Caco-2 (cell line): ENCODE measurements around the gene SUMO3. TPM values are rescaled to one million over a fixed set of nuclear protein-coding genes. Genes with fewer than 3 reads are reported as not detected.

Experiments
- BruUV-seq: library from RNA; stranded (reverse); fragments of 400-500 nt; replicated peaks from 2 replicates; lab custom pipeline; 2021; lab: Mats Ljungman, UMichigan
- CTCF ChIA-PET: fragments of 300-600 bp; sonication (Branson Sonifier 250); formaldehyde crosslinking; loops from one replicate; lab custom pipeline; 2022; ENCODE audit warnings: antibody characterized with exemption; lab: Charles Lee
- POLR2A ChIA-PET: fragments of 300-600 bp; sonication (Branson Sonifier 250); formaldehyde crosslinking; loops from one replicate; lab custom pipeline; 2022; ENCODE audit warnings: antibody characterized with exemption; lab: Charles Lee
- DNase-seq, 2 experiments: peaks; one replicate each; pipeline versions ENCODE4 v3.0.0 to v3.0.0-alpha.2; 2020 to 2022
- H3K27me3 ChIP-seq: replicated peaks from 2 replicates; pipeline ENCODE4 v1.6.0; 2011; ENCODE audit warnings: low read length; ENCODE audit not compliant: control insufficient read depth, insufficient read depth
- H3K36me3 ChIP-seq: 2 replicates; pipeline ENCODE4 v1.5.1; 2011; ENCODE audit warnings: low read length; ENCODE audit not compliant: control insufficient read depth, insufficient read depth
- H3K4me1 ChIP-seq: fragments of 250-450 bp; sonication (Bioruptor Pico); 2 replicates; pipeline ENCODE4 v1.5.1; 2020; ENCODE audit warnings: mild to moderate bottlenecking
- H3K4me3 ChIP-seq: 2 replicates; pipeline ENCODE4 v1.5.1; 2011; ENCODE audit warnings: low read depth, mild to moderate bottlenecking, control low read depth, low read length
- H3K9me3 ChIP-seq: fragments of 250-450 bp; sonication (Bioruptor Pico); 2 replicates; pipeline ENCODE4 v1.5.1; 2020; ENCODE audit warnings: mild to moderate bottlenecking, moderate library complexity
- H3K27ac Mint-ChIP-seq: one replicate; pipeline ENCODE4 v1.8.0; 2022; ENCODE audit warnings: mixed read lengths; ENCODE audit not compliant: unreplicated experiment
- H3K27me3 Mint-ChIP-seq: one replicate; pipeline ENCODE4 v1.8.0; 2022; ENCODE audit warnings: mixed read lengths; ENCODE audit not compliant: insufficient read depth, unreplicated experiment
- H3K36me3 Mint-ChIP-seq: one replicate; pipeline ENCODE4 v1.8.0; 2022; ENCODE audit warnings: mild to moderate bottlenecking, mixed read lengths; ENCODE audit not compliant: insufficient read depth, unreplicated experiment
- H3K4me1 Mint-ChIP-seq: one replicate; pipeline ENCODE4 v1.8.0; 2022; ENCODE audit warnings: low read depth, mixed read lengths; ENCODE audit not compliant: unreplicated experiment
- H3K4me3 Mint-ChIP-seq: one replicate; pipeline ENCODE4 v1.8.0; 2022; ENCODE audit warnings: mild to moderate bottlenecking, moderate library complexity, mixed read lengths; ENCODE audit not compliant: unreplicated experiment
- H3K9me3 Mint-ChIP-seq: one replicate; pipeline ENCODE4 v1.8.0; 2022; ENCODE audit warnings: mixed read lengths; ENCODE audit not compliant: unreplicated experiment
- intact Hi-C: fragments of 100-400 bp; cut with micrococcal nuclease; formaldehyde crosslinking; loops from one replicate; pipeline ENCODE4 v1.10.0; 2022; ENCODE audit not compliant: unreplicated experiment
- total RNA-seq: library from RNA; stranded (reverse); gene quantifications from 2 replicates; pipeline ENCODE4 v1.2.3, GENCODE V29; 2022
- TF ChIP-seq, protein P1 (sequence below), 2 experiments: fragments of 200-600 bp in 1 of 2; IDR thresholded peaks; 1 replicate in 1 of 2; 2 replicates in 1 of 2; pipeline versions ENCODE4 v1.5.1 to v1.8.0; 2011 to 2022; ENCODE audit warnings: antibody characterized with exemption in 1 of 2, control low read depth in 1 of 2, inconsistent platforms in 1 of 2, low read depth in 1 of 2, low read length in 1 of 2, mild to moderate bottlenecking in 1 of 2, moderate library complexity in 1 of 2; ENCODE audit not compliant: insufficient read depth in 1 of 2, severe bottlenecking in 1 of 2, unreplicated experiment in 1 of 2

SUMO3 gene
- total RNA-seq, 1 experiment from 2014 or later: 118 TPM

DNA sequence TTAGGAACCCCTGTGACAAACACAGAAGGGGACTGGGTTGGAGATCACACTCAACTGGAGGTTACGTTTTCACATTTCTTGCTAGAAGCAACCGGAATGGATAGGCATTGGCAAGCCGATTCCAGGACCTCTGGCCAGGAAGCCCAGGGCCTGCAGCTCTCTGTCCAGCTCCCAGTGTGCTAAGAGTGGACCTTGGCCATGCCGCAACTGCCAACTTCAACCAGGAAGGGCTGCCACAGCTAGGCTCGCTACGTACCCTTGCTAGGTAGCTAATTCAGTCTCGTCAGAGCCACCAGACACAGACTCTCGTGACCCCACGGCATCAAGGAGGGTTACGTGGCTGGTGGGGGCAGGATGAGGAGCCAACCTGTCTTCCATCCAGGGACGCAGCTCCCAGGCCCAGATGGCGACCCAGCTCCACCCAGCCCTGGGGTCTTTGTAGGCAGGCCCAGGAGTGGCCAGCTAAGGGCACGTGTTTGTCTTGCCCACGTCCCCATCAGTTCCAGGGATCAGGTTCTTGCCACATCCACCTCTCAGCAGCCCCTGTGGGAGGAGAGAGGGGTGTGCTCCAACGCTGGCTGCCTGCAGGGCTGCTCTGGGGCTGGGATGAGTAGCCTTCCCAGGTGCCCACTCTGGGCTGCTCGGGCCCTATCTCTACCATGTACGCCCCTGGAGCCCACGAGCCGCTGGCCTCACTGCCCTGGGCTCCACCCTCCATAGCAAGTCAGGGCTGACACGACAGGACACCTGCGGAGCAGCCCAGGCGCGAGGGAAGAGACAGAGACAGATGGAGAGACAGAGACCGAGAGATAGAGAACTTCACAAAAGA lies 55.4 kb downstream of the SUMO3 start:
- Mint-ChIP-seq H3K4me1 (peaks cover 20% of the 10 kb centered on the region), H3K27ac (no peak overlapping the region), H3K4me3 (no peak overlapping the region), H3K36me3 (peaks cover 28% of the 10 kb centered on the region), H3K27me3 (no peaks in the 10 kb centered on the region), H3K9me3 (no peaks in the 10 kb centered on the region)
- Histone ChIP-seq H3K4me1 (peaks cover 7% of the 10 kb centered on the region), H3K27me3 (no peaks in the 10 kb centered on the region), H3K9me3 (no peaks in the 10 kb centered on the region), H3K36me3 (no peaks in the 10 kb centered on the region), H3K4me3 (no peak overlapping the region)
- intact Hi-C loops: no loop called here
- CTCF ChIA-PET: interaction anchor here (0.8 kb wide), 1 partner anchor 20 kb away, joined by 3 read pairs; no protein-coding TSS in a partner anchor
- TF ChIP-seq, protein P1, sequence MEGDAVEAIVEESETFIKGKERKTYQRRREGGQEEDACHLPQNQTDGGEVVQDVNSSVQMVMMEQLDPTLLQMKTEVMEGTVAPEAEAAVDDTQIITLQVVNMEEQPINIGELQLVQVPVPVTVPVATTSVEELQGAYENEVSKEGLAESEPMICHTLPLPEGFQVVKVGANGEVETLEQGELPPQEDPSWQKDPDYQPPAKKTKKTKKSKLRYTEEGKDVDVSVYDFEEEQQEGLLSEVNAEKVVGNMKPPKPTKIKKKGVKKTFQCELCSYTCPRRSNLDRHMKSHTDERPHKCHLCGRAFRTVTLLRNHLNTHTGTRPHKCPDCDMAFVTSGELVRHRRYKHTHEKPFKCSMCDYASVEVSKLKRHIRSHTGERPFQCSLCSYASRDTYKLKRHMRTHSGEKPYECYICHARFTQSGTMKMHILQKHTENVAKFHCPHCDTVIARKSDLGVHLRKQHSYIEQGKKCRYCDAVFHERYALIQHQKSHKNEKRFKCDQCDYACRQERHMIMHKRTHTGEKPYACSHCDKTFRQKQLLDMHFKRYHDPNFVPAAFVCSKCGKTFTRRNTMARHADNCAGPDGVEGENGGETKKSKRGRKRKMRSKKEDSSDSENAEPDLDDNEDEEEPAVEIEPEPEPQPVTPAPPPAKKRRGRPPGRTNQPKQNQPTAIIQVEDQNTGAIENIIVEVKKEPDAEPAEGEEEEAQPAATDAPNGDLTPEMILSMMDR (IDR thresholded peaks at IDR 0.05; ENCODE audit: insufficient read depth in 1 of 2, low read depth in 1 of 2, low read length in 1 of 2, severe bottlenecking in 1 of 2, unreplicated experiment in 1 of 2): no peak
- BruUV-seq: no TSS peak
- no peak for DNase-seq
- POLR2A ChIA-PET: no interaction called here

DNA sequence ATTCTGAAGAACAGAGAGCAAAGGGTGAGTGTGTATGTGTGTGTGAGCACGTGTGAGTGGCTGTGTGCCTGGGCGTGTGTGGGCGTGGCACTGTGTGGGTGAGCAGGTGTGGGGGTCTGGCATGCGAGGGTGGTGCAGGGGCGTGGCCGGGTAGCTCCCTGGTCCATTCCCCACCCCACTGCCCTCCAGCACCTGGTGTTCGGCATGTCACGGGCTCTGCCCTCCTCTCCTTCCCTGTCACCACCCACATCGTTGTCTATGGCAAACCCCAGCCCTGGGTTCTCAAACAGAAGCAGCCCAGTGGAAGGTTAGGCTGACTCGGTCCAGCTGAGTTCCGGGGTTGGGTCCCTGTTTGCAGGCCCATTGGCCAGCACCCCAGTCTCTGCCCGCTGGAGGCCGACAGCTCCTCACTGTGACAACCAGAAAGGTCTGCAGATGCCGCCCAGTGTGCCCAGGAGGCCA lies 56.1 kb downstream of the SUMO3 start:
- H3K27me3 Mint-ChIP-seq: no peaks in the 10 kb centered on the region
- ChIA-PET POLR2A (no interaction called here), CTCF (no interaction called here)
- intact Hi-C loops: no loop called here
- Histone ChIP-seq H3K36me3 (no peaks in the 10 kb centered on the region), H3K27me3 (no peaks in the 10 kb centered on the region), H3K9me3 (no peaks in the 10 kb centered on the region), H3K4me3 (no peak overlapping the region), H3K4me1 (peaks cover 7% of the 10 kb centered on the region)
- no peak for DNase-seq
- TF ChIP-seq, protein P1 (IDR thresholded peaks at IDR 0.05; ENCODE audit: insufficient read depth in 1 of 2, low read depth in 1 of 2, low read length in 1 of 2, severe bottlenecking in 1 of 2, unreplicated experiment in 1 of 2): no peak
- no peak overlapping the region for H3K27ac Mint-ChIP-seq
- H3K4me1 Mint-ChIP-seq: peaks cover 20% of the 10 kb centered on the region
- H3K9me3 Mint-ChIP-seq: no peaks in the 10 kb centered on the region
- BruUV-seq: no TSS peak
- H3K4me3 Mint-ChIP-seq: no peak overlapping the region
- H3K36me3 Mint-ChIP-seq: peaks cover 22% of the 10 kb centered on the region

GRCh38 chr21:44761011-44761729 lies 56.7 kb downstream of the SUMO3 start:
- H3K9me3 Mint-ChIP-seq: no peaks in the 10 kb centered on the region
- H3K4me1 Mint-ChIP-seq: peaks cover 17% of the 10 kb centered on the region
- TF ChIP-seq, protein P1 (IDR thresholded peaks at IDR 0.05; ENCODE audit: insufficient read depth in 1 of 2, low read depth in 1 of 2, low read length in 1 of 2, severe bottlenecking in 1 of 2, unreplicated experiment in 1 of 2): peak; percentile 58 to 69
- intact Hi-C loops: no loop called here
- H3K36me3 ChIP-seq: no peaks in the 10 kb centered on the region
- ChIA-PET CTCF (no interaction called here), POLR2A (no interaction called here)
- BruUV-seq: no TSS peak
- H3K27ac Mint-ChIP-seq: no peak overlapping the region
- no peak overlapping the region for H3K4me3 ChIP-seq
- H3K4me1 ChIP-seq: peaks cover 7% of the 10 kb centered on the region
- no peaks in the 10 kb centered on the region for H3K27me3 Mint-ChIP-seq
- H3K27me3 ChIP-seq: no peaks in the 10 kb centered on the region
- DNase-seq: peak in 1 of 2 experiments; percentile 36
- no peak overlapping the region for H3K4me3 Mint-ChIP-seq
- H3K36me3 Mint-ChIP-seq: peaks cover 16% of the 10 kb centered on the region
- no peaks in the 10 kb centered on the region for H3K9me3 ChIP-seq
